Vagina (tissue), 2 donors: ENCODE measurements around the gene GTSE1.

Experiments
- CTCF ChIP-seq, 3 experiments: fragments of 450-650 bp in 2 of 3; fragments of 200-600 bp in 1 of 3; sonication (generic) in 1 of 3; IDR thresholded peaks; one replicate each; pipeline ENCODE4 v1.5.1; 2017 to 2019; ENCODE audit warnings: antibody characterized with exemption in 3 of 3, mild to moderate bottlenecking in 2 of 3, moderate library complexity in 2 of 3
- POLR2A ChIP-seq, 2 donors: fragments of 450-650 bp; IDR thresholded peaks; one replicate each; pipeline ENCODE4 v1.6.1; 2017; ENCODE audit warnings: antibody characterized with exemption in 2 of 2, mild to moderate bottlenecking in 2 of 2, moderate library complexity in 2 of 2
- POLR2AphosphoS5 ChIP-seq, 2 donors: sonication (generic); formaldehyde crosslinking; IDR thresholded peaks; one replicate each; pipeline ENCODE4 v1.9.0; 2017; ENCODE audit warnings: antibody characterized with exemption in 2 of 2, mild to moderate bottlenecking in 2 of 2, low read depth in 1 of 2; ENCODE audit not compliant: insufficient read depth in 1 of 2

- no peak for TF ChIP-seq CTCF (IDR thresholded peaks at IDR 0.05)
- TF ChIP-seq POLR2AphosphoS5 (IDR thresholded peaks at IDR 0.05; ENCODE audit: insufficient read depth in 1 of 2, low read depth in 1 of 2), result no peak
- TF ChIP-seq POLR2A (IDR thresholded peaks at IDR 0.05), result no peak
These were observed 26.0 kb downstream of the GTSE1 start for GRCh38 chr22:46322711-46323110.
